SJCRH30 (cell line): ENCODE measurements around the gene LAGE3. TPM values are rescaled to one million over a fixed set of nuclear protein-coding genes. Genes with fewer than 3 reads are reported as not detected.

Experiments used
- DNase-seq, 2 experiments: peaks; one replicate each; pipeline ENCODE4 v3.0.0-alpha.2; 2015 to 2020
- H3K27ac ChIP-seq: fragments of 250-450 bp; sonication (Bioruptor Pico); 2 replicates; pipeline ENCODE4 v1.5.1; 2020; ENCODE audit warnings: mild to moderate bottlenecking, moderate library complexity
- H3K27me3 ChIP-seq: fragments of 250-450 bp; sonication (Bioruptor Pico); 2 replicates; pipeline ENCODE4 v1.5.1; 2020; ENCODE audit warnings: mild to moderate bottlenecking, moderate library complexity
- H3K36me3 ChIP-seq: fragments of 250-450 bp; sonication (Bioruptor Pico); 2 replicates; pipeline ENCODE4 v1.5.1; 2020; ENCODE audit warnings: mild to moderate bottlenecking, moderate library complexity
- H3K4me1 ChIP-seq: fragments of 250-450 bp; sonication (Bioruptor Pico); 2 replicates; pipeline ENCODE4 v1.5.1; 2020; ENCODE audit warnings: mild to moderate bottlenecking, moderate library complexity
- H3K4me3 ChIP-seq: fragments of 250-450 bp; sonication (Bioruptor Pico); 2 replicates; pipeline ENCODE4 v1.5.1; 2020; ENCODE audit warnings: mild to moderate bottlenecking, moderate library complexity
- H3K9me3 ChIP-seq: fragments of 250-450 bp; sonication (Bioruptor Pico); replicated peaks from 2 replicates; pipeline ENCODE4 v1.5.1; 2020; ENCODE audit warnings: mild to moderate bottlenecking, moderate library complexity
- total RNA-seq: library from RNA; depleted of rRNA; stranded (reverse); fragments of >200 nt; shearing (Covaris generic); gene quantifications from 2 replicates; pipeline ENCODE4 v1.2.3, GENCODE V29; 2014

LAGE3 gene
- total RNA-seq, 1 experiment from 2014 or later: 21.0 TPM

DNA sequence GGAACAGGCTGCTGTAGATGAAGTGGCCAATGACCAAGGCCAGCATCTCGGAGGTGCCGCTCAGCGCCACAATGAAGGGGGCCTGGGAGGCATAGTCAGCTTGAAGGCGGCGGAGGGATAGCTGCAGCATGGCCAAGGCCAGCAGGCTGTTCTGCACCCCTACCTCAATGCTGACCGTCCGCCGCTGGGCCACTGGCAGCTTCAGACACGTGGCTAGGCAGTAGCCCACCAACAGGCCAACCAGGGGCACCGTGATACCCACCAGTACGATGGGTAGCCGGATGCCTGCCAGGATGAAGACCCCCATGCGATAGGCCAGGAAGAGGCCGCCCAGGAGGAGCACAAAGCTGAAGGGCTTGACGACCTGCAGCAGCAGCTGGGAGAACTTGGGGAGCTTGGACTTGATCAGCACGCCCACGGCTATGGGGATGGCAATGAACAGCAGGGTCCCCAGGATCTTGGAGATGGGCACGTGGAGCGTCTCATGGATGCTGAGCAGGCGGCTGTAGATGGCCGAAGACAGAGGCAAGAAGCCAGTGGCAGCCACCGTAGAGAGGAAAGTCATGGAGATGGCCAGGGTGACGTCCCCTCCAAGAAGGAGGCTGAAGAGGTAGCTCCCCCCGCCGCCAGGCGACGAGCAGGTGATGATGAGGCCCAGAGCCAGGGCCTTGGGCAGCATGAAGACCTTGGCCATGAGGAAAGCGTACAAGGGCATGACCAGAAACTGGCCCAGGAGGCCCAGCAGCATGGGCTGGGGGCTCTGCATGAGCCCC, 8.6 kb upstream of the LAGE3 start:
- no peak overlapping the region for H3K27ac ChIP-seq
- no peaks in the 10 kb centered on the region for H3K9me3 ChIP-seq

GRCh38 chrX:154486396-154487207, 7.5 kb upstream of the LAGE3 start, which contains the start of gene UBL4A:
TSS of gene UBL4A (minus strand) at chrX:154486615. CDS start at chrX:154486584, 31 bp downstream.
- Histone ChIP-seq H3K27ac (peak within 1 kb of the TSS; percentile 47; the same call in 1 of the 2 replicates), H3K4me3 (peak within 1 kb of the TSS; percentile 72), H3K4me1 (no peaks in the 10 kb centered on the region), H3K27me3 (no peaks in the 10 kb centered on the region), H3K36me3 (no peaks in the 10 kb centered on the region), H3K9me3 (no peaks in the 10 kb centered on the region)
- peak; percentile 61 to 65 for DNase-seq

More for the DNA sequence above, 8.6 kb upstream of the LAGE3 start:
- Histone ChIP-seq H3K27me3 (no peaks in the 10 kb centered on the region), H3K4me3 (no peak overlapping the region), H3K36me3 (no peaks in the 10 kb centered on the region), H3K4me1 (no peaks in the 10 kb centered on the region)
- DNase-seq: no peak

DNA sequence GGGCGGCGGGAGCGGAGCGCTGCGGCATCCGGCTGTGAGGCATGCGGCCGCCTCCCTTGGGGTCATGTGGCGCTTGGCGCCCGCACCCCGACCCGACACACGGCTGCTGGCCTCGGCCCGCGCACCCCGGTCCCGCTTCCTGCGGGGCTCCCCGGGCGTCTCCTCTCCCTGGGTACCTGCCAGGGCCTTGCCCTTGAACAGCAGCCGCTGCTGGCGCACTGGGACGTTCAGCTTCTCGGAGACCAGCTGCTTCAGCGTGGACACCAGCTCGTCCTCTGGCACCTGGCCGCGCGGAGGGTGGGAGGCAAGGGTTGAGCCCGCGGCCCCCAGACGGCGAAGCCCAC, 6.9 kb upstream of the LAGE3 start:
- H3K36me3 ChIP-seq: no peaks in the 10 kb centered on the region
- no peaks in the 10 kb centered on the region for H3K4me1 ChIP-seq
- peak overlapping the region; percentile 72 for H3K4me3 ChIP-seq
- no peaks in the 10 kb centered on the region for H3K9me3 ChIP-seq
- H3K27ac ChIP-seq: no peak overlapping the region; the same call in 1 of the 2 replicates
- H3K27me3 ChIP-seq: no peaks in the 10 kb centered on the region
- DNase-seq: peak; percentile 24 to 26

DNA sequence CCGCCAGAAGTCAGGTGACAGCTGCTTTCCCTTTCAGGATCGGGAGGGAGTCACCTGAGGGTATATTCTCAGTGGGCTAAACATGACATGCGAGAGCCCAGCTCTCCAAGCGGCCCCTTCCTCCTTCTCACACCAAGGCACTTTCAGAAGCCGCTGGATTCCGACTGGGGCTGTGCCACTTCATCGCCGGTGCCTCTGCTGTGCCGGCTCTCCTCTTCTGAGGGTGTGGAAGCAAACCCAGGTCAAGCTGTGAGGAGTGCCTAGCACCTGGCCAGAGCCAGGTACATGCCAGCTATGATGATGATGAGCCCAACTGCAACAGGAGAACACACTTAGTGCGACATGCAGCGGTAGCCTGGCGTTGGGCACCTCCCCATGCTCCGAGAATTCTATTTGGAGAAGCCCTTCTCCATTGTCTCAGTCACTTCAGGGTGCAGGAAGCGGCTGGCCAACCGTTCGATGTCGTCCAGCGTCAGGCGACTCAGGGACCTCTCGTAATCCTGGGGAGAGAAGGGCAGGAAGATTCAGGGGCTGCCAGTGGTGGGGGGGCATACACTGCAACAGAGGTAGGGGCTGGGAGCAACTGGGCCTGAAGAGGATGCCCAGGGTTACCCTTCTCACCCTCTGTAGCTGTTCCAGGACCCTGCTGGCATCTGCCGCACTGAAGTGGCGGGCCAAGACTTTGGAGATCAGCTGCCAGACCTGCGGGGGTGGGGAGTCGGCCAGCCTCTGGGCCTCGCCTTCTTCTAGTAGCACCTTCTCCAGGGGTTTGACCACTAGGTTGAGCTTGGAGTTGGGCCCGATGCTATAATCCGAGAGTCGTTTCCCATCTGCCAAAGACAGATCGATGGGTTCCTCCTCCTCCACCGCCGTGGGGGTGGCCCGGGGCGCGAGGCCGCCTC, 6.3 kb upstream of the LAGE3 start:
- no peak for DNase-seq
- Histone ChIP-seq H3K36me3 (no peaks in the 10 kb centered on the region), H3K27ac (no peak overlapping the region), H3K4me3 (peak overlapping the region; percentile 72), H3K9me3 (no peaks in the 10 kb centered on the region), H3K27me3 (no peaks in the 10 kb centered on the region), H3K4me1 (no peaks in the 10 kb centered on the region)

GRCh38 chrX:154484255-154485149, 5.4 kb upstream of the LAGE3 start:
- Histone ChIP-seq H3K27ac (no peak overlapping the region), H3K4me3 (no peak overlapping the region), H3K4me1 (no peaks in the 10 kb centered on the region), H3K27me3 (no peaks in the 10 kb centered on the region), H3K9me3 (no peaks in the 10 kb centered on the region), H3K36me3 (no peaks in the 10 kb centered on the region)
- DNase-seq: no peak

GRCh38 chrX:154483325-154483724, 4.2 kb upstream of the LAGE3 start:
- no peak overlapping the region for H3K4me3 ChIP-seq
- H3K27me3 ChIP-seq: no peaks in the 10 kb centered on the region
- H3K9me3 ChIP-seq: no peaks in the 10 kb centered on the region
- no peak overlapping the region for H3K27ac ChIP-seq
- DNase-seq: no peak
- no peaks in the 10 kb centered on the region for H3K36me3 ChIP-seq
- H3K4me1 ChIP-seq: no peaks in the 10 kb centered on the region

- Histone ChIP-seq H3K4me1 (no peaks in the 10 kb centered on the region), H3K9me3 (no peaks in the 10 kb centered on the region), H3K4me3 (no peak overlapping the region), H3K27ac (no peak overlapping the region), H3K36me3 (no peaks in the 10 kb centered on the region), H3K27me3 (no peaks in the 10 kb centered on the region)
- DNase-seq: peak; percentile 47 to 65
Observed at GRCh38 chrX:154482786-154483185, 3.7 kb upstream of the LAGE3 start.

- Histone ChIP-seq H3K4me1 (no peaks in the 10 kb centered on the region), H3K4me3 (no peak overlapping the region), H3K9me3 (no peaks in the 10 kb centered on the region), H3K36me3 (no peaks in the 10 kb centered on the region), H3K27me3 (no peaks in the 10 kb centered on the region), H3K27ac (no peak overlapping the region)
- DNase-seq: no peak
Observed at GRCh38 chrX:154481911-154482601, 3.0 kb upstream of the LAGE3 start.

DNA sequence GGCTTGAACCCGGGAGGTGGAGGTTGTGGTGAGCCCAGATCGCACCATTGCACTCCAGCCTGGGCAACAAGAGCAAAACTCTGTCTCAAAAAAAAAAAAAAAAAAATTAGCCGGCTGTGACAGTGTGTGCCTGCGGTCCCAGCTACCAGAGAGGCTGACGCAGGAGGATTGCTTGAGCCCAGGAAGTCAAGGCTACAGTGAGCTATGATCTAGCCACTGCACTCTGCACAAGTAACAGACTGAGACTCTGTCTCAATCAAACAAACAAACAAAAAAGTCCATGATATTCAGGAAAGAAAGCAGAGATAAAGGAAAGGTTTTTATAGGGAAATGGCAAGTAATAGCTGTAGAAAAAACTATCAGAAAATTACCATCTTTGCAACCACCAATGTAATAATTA, 2.1 kb upstream of the LAGE3 start:
- Histone ChIP-seq H3K36me3 (no peaks in the 10 kb centered on the region), H3K9me3 (no peaks in the 10 kb centered on the region), H3K27me3 (no peaks in the 10 kb centered on the region), H3K27ac (no peak overlapping the region), H3K4me3 (no peak overlapping the region), H3K4me1 (no peaks in the 10 kb centered on the region)
- DNase-seq: no peak

DNA sequence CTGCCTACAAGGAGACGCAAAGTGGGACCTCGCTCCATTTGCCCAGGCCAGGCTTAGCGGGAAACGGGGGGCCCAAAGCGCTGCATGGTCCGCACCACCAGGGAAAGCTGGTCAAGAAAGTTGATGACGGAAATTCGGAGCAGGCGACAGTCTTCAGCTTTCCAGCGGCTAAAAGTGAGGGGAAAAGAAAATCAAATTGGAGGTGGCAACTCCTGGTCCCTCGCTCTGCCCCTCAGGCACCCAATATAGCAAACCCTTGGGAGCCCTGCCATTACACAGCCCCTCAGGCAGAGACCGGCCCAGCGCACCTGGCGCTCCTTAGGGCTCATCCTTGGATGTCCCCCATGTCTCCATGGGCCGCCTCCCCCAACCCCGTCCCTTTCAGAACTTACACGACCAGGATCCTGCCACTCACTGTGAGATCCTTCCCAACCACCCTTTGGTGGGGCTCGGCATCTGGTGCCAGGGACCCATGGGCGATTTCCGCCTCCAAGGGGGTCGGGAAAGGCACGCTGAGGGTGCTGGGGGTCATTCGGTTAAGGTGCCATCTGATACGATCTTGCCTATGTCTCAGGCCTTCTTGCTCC, 1.1 kb downstream of the LAGE3 start:
- Histone ChIP-seq H3K27ac (no peak overlapping the region; the same call in 1 of the 2 replicates), H3K9me3 (no peaks in the 10 kb centered on the region), H3K4me1 (no peaks in the 10 kb centered on the region), H3K4me3 (peak overlapping the region; percentile 60), H3K36me3 (no peaks in the 10 kb centered on the region), H3K27me3 (no peaks in the 10 kb centered on the region)
- no peak for DNase-seq

DNA sequence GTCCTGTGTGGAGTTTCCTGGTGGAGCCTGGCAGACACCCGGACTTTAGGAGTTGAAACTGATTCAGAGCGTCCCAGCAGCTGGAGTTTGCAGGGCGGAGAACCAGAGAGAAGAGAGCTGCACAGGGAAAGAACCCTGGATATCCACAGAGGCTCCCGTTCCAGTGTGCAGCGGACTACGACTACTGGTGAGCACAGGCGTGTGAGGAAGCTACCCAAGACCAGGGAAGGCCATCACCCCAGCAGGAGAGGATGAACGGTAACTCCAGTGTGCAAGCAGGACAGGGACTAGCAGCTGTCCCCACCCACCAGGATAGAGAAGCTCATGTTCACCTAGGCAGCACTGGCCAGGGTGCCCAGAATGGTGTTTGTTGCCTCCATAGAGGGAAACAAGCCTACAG, 2.3 kb downstream of the LAGE3 start:
- no peak overlapping the region for H3K4me3 ChIP-seq
- no peaks in the 10 kb centered on the region for H3K36me3 ChIP-seq
- DNase-seq: no peak
- no peaks in the 10 kb centered on the region for H3K9me3 ChIP-seq
- H3K27me3 ChIP-seq: no peaks in the 10 kb centered on the region
- H3K27ac ChIP-seq: no peak overlapping the region
- no peaks in the 10 kb centered on the region for H3K4me1 ChIP-seq

GRCh38 chrX:154473683-154474082, 5.4 kb downstream of the LAGE3 start:
- Histone ChIP-seq H3K4me3 (no peak overlapping the region), H3K27me3 (no peaks in the 10 kb centered on the region), H3K27ac (no peak overlapping the region), H3K36me3 (no peaks in the 10 kb centered on the region), H3K4me1 (no peaks in the 10 kb centered on the region), H3K9me3 (no peaks in the 10 kb centered on the region)
- DNase-seq: no peak
